SH-SY5Y (cell line): ENCODE data around the gene ATP10B.

Source experiments
- GATA2 ChIP-seq: IDR thresholded peaks from 2 replicates; pipeline ENCODE4 v1.6.1; 2011; ENCODE audit warnings: mild to moderate bottlenecking, low read depth, low read length
- GATA3 ChIP-seq: IDR thresholded peaks from 2 replicates; pipeline ENCODE4 v1.6.1; 2011; ENCODE audit warnings: low read depth, mild to moderate bottlenecking, low read length, moderate library complexity

The ATP10B gene

GRCh38 chr5:160852049-160852448, at the start of gene ATP10B:
Gene ATP10B (minus strand): TSS chr5:160852211. CDS start chr5:160688074, 164,137 bp downstream.
- no peak for TF ChIP-seq GATA3
- TF ChIP-seq GATA2: no peak

GRCh38 chr5:160901656-160902055, 49.6 kb upstream of the ATP10B start:
- TF ChIP-seq GATA3: no peak

- TF ChIP-seq GATA3: no peak
- no peak for TF ChIP-seq GATA2
These were observed 47.7 kb upstream of the ATP10B start for GRCh38 chr5:160899735-160900134.

GRCh38 chr5:160887780-160888179, 35.8 kb upstream of the ATP10B start:
- TF ChIP-seq GATA2 (no peak), GATA3 (no peak)

GRCh38 chr5:160869989-160870521, 18.0 kb upstream of the ATP10B start:
- no peak for TF ChIP-seq GATA2
- no peak for TF ChIP-seq GATA3

- TF ChIP-seq GATA2: no peak
- no peak for TF ChIP-seq GATA3
These were observed 16.0 kb upstream of the ATP10B start for GRCh38 chr5:160867976-160868375.

- no peak for TF ChIP-seq GATA3
- no peak for TF ChIP-seq GATA2
These were observed 560 bp downstream of the ATP10B start for GRCh38 chr5:160851451-160851850.

- TF ChIP-seq GATA3 (no peak), GATA2 (no peak)
These were observed 1.6 kb downstream of the ATP10B start for GRCh38 chr5:160850421-160850820.

- TF ChIP-seq GATA3 (no peak), GATA2 (no peak)
These were observed 4.4 kb downstream of the ATP10B start for GRCh38 chr5:160847526-160848085.

GRCh38 chr5:160846642-160847041, 5.4 kb downstream of the ATP10B start:
- no peak for TF ChIP-seq GATA3
- TF ChIP-seq GATA2: no peak

- TF ChIP-seq GATA2 (no peak), GATA3 (no peak)
These were observed 7.8 kb downstream of the ATP10B start for GRCh38 chr5:160844177-160844576.

- TF ChIP-seq GATA3 (no peak), GATA2 (no peak)
These were observed 8.8 kb downstream of the ATP10B start for GRCh38 chr5:160843240-160843639.

- TF ChIP-seq GATA2: no peak
- TF ChIP-seq GATA3: no peak
These were observed 14.0 kb downstream of the ATP10B start for GRCh38 chr5:160837749-160838593.

- no peak for TF ChIP-seq GATA3
- TF ChIP-seq GATA2: no peak
These were observed 14.8 kb downstream of the ATP10B start for GRCh38 chr5:160837211-160837610.
